Measurements from ENCODE around the gene RFWD3. TPM values are rescaled to one million over a fixed set of nuclear protein-coding genes. Genes with fewer than 3 reads are reported as not detected.
A peak's percentile ranks its signal among the peaks of the same experiment; 100 is the strongest.

RFWD3 gene
- total and polyA plus RNA-seq, 2 of the 13 experiments (the other 11 are each of a cell fraction or from before 2014, with no cell fraction given): 23.4 to 62.6 TPM

- TF ChIP-seq HNF1A (IDR thresholded peaks at IDR 0.05; ENCODE audit: low read depth) (peak; percentile 98), HNF1A (CRISPR knock-in tag; IDR thresholded peaks at IDR 0.05; ENCODE audit: borderline replicate concordance) (peak; percentile 97), ZNF530 (CRISPR knock-in tag; IDR thresholded peaks at IDR 0.05; ENCODE audit: low read depth) (no peak), FOXA3 (CRISPR knock-in tag; IDR thresholded peaks at IDR 0.05) (peak; percentile 92), FOXK1 (CRISPR knock-in tag; IDR thresholded peaks at IDR 0.05; ENCODE audit: borderline replicate concordance, low read depth) (peak; percentile 80), NFATC3 (CRISPR knock-in tag; IDR thresholded peaks at IDR 0.05) (no peak), ZNF609 (CRISPR knock-in tag; IDR thresholded peaks at IDR 0.05; ENCODE audit: borderline replicate concordance) (0 out of 2 replicates have a peak, but pooled peaks have one; percentile 20), ZNF430 (CRISPR knock-in tag; IDR thresholded peaks at IDR 0.05) (no peak), ZNF792 (CRISPR knock-in tag; IDR thresholded peaks at IDR 0.05) (peak; percentile 19; the same call in 1 of the 2 replicates), ZNF350 (CRISPR knock-in tag; IDR thresholded peaks at IDR 0.05; ENCODE audit: borderline replicate concordance, low read depth) (no peak), HOXA3 (CRISPR knock-in tag; IDR thresholded peaks at IDR 0.05) (peak; percentile 76), ZNF296 (CRISPR knock-in tag; conservative IDR thresholded peaks at IDR 0.05) (no peak)
- TF ChIP-seq, protein P1, sequence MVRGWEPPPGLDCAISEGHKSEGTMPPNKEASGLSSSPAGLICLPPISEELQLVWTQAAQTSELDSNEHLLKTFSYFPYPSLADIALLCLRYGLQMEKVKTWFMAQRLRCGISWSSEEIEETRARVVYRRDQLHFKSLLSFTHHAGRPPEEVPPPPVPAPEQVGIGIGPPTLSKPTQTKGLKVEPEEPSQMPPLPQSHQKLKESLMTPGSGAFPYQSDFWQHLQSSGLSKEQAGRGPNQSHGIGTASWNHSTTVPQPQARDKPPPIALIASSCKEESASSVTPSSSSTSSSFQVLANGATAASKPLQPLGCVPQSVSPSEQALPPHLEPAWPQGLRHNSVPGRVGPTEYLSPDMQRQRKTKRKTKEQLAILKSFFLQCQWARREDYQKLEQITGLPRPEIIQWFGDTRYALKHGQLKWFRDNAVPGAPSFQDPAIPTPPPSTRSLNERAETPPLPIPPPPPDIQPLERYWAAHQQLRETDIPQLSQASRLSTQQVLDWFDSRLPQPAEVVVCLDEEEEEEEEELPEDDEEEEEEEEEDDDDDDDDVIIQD (CRISPR knock-in tag; IDR thresholded peaks at IDR 0.05; ENCODE audit: low read depth): peak; percentile 58; the same call in 1 of the 2 replicates
Measured at GRCh38 chr16:74635303-74635702, 31.4 kb downstream of the RFWD3 start (continued).

All from HepG2 (cell line).